SKM-1 treated with dmso at 0.1 percent for 144 hours (cell line): Measurements from ENCODE around the gene RASA2.

Experiments used
- DNase-seq: peaks from one replicate; lab custom pipeline; 2025; ENCODE audit not compliant: unreplicated experiment; lab: John Stamatoyannopoulos, UW

RASA2 gene

GRCh38 chr3:141642215-141642614 is 155.4 kb downstream of the RASA2 start:
- DNase-seq: peak; percentile 58

DNA sequence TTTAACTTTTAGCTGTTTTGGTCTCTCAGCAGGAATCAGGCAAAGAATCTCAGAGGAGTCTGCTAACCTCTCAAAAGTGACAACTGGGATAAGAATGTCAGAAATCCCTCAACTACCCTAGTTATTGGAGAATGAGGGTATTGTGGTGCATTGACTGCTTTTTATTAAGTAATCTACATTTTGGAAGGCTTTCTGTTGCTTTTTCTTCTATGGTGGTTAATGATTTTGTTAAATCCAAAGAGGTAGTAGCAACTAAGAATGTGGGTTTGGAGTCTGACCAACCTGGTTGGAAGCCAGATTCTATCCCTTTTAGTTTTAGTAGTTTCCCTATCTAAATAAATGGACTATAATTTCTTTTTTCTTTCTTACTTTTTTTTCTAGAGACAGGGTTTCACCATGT is 156.6 kb downstream of the RASA2 start:
- DNase-seq: no peak

DNA sequence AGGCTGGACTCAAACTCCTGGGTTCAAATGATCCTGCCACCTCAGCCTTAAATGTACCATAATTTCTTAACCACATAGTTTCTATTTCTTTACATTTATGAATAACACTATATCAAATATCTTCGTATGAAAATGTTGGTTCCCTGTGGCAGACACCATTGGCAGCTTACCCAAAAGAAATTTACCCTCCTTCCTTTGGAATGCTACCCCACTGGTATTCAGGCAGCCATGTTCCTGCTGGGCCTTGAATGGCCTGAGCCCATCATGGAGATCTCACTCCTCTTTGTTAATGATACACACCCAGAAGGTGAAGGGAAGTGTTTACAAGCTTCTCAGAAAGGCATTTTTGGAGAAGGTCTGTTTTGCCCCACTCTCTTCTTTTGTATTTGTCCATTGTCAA is 157.0 kb downstream of the RASA2 start:
- DNase-seq: no peak

DNA sequence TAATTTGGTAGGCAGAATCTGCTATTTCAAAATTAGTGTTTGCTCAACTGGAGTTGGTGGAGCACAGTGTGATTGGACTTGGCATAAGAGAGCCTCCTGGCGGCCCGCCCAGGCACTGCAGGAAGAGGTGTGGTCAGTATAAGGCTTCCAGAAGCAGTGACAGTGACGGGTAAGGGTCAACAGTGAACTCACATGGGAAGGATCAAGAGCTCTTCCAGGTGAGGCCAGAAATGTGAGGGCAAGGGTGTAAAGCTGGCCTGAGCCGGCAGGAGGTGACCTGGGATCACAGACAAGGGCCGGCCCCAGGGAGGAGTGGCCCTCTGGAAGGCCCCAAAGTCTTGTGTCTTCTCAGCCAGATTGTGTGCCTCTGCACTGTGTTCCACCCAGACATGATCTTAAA is 158.1 kb downstream of the RASA2 start:
- DNase-seq: peak; percentile 63

DNA sequence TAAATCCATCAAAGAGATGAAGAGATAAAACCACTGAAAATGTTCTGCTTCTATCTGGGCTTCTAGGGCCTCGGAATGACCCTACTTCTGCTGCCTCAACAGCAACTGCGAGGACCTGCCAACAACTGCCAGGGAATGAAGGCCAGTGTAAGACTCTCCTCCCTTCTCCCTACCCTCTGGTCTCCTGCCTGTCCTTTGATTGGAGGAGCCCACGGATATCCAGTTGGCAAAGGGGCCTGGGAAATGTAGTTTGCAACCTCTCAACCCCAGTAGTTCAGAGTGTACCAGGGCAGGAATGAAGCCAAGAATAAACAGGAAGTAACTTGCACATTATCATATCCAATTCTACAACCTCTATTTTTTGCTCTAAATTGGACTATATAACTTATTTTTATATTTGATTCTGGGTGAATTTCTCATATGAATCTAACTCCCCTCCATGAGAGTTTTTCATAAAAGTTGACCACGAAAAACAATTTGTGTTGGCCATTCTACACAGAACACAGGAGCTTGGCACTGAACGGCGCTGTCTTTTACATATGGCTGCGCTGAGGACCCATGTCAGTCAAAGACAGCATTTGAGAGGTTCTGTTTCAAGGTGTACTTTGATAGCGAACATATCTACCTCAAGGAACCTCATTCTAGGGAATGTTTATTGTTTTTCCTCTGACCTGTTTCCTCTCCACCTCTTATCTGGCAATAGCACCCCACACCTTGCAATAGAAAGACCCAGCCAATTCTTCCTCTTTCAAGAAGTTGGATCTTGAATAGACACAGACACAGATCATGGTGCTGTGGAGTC is 160.1 kb downstream of the RASA2 start:
- peak; percentile 59 for DNase-seq

- no peak for DNase-seq
These were observed 160.7 kb downstream of the RASA2 start for GRCh38 chr3:141647562-141647915.

GRCh38 chr3:141648055-141648910 is 161.5 kb downstream of the RASA2 start:
- no peak for DNase-seq

GRCh38 chr3:141649871-141650270 is 163.0 kb downstream of the RASA2 start:
- no peak for DNase-seq

- no peak for DNase-seq
These were observed 164.0 kb downstream of the RASA2 start for GRCh38 chr3:141650783-141651182.

DNA sequence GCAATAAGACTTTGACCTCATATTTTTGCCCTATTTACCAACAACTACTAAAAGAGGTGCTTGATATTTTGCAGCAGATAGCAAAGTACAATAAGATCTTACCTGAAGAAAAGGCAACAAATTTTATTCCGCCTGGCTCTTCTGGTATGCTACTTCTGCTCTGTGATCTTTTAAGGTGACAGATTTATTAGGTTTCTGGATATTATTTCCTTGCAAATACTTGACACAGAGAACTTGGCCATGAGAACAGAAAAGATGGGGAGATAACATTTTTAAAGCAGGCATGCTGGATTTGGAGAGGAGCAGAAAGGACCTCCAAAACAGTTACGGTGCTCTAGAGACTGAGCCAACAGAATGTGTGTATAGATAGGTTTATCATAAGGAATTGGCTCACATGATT is 164.6 kb downstream of the RASA2 start:
- no peak for DNase-seq

DNA sequence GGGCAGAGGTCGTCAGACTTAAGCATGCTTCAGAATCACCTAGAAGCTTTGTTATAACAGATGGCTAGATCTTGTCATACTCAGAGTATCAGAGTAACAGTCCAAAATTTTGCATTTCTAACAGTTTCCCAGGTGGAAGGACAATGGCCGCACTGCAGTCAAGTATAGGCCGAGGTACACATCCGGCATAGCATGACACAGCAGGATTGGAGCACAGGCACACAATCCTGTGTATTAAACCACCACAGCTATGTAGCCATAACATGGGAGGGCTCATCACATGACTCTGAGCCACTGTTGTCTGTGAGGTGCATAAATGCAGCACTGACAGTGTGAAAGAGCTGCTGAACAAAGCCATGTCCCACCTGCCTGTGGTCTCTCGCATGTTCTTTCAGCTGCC is 165.5 kb downstream of the RASA2 start:
- no peak for DNase-seq

- no peak for DNase-seq
These were observed 167.0 kb downstream of the RASA2 start for GRCh38 chr3:141653847-141654246.

DNA sequence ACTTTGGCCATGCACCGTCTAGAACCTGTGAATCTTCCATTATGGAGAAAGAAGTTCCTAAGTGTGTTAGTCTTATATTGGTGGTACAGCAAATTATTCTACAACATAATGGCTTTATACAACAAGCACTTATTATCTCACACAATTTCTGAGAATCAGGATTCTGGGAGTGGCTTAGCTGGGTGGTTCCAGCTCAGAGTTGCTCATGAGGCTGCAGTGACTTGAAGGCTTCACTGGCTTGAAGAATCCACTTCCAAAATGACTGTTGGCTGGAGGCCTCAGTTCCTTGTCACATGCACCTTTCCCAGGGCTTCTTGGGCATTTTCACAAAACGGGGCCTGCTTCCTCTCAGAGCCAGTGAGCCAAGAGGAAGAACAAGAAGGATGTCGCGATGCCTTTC is 169.0 kb downstream of the RASA2 start:
- DNase-seq: no peak

GRCh38 chr3:141656771-141657170 is 169.9 kb downstream of the RASA2 start:
- no peak for DNase-seq

DNA sequence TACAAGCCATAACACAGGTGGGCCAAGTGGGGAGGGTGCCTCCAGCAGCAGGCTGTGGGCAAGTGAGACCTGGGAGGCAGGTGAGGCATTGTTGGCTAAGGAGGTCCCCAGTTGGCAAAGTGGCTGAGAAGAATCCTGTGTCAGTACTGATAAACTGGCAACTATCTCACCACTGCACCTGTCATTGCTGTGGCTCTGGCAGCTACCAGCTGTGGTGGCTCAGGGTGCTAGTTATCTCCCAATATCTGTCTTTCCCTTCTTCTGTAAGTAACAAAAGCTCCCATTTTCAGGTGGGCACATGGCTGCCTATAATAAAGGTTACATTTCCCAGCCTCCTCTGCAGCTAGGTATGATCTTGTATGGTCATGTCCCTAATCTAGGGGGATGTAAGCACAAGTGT is 170.7 kb downstream of the RASA2 start:
- no peak for DNase-seq

DNA sequence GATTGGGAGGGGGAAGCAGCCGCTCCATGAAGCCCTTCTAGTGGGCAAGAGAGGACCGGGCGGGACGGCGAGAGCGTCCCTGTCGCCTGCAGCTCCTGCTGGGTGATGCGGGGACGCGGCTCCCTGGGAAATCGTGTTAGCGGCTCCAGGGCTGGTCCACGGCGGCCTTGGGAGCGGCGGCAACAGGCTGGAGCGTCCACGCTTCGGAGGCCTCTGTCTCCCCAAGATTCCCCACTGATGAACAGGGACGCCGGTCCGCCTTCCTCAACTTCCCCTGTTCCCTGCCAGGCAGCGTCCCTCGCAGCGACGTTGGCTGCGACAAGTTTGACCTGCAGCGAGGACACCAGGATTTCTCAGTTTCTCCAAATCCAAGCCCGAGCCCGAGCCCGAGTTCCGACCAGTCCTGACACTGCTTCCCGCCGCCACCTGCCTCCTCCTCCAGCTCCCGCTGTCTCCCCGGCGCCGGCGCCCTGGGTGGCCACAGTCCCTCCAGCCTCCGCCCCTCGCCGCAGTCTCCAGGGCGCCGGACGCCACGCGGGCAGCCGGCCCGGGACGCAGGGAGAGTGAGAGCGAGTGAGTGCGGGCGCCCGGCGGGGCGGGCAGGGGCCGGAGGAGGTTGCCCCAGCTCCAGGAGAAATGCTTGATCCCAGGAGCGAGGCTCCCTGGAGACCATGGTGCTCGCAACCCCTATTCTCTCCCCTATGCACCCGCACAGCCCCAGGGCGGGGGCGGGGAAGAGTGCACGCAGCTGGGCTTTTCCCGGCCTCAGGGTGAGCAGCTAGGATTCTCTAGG is 173.2 kb downstream of the RASA2 start:
- no peak for DNase-seq

DNA sequence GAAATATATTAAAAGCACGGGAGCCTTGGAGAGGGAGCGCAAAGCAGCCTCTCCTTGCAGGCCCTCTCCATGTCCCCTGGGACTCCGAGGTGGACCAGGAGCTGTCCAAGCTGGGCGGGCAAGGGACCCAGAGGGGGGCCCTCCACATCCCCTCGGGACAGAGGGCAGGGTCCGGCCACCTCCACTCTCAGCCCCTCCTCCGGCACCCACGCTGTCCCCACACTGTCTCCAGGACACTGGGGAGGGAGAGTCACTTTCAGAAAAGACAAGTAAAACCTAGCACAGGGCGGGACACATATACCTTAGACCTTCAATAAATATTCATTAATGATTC is 173.8 kb downstream of the RASA2 start:
- DNase-seq: no peak

- DNase-seq: peak; percentile 10
These were observed 174.7 kb downstream of the RASA2 start for GRCh38 chr3:141661229-141662196.

GRCh38 chr3:141663993-141664392 is 177.2 kb downstream of the RASA2 start:
- no peak for DNase-seq
